Activated T-cell treated with anti-CD3 and anti-CD28 coated beads for 48 hours (primary cell): ENCODE measurements around the gene CNOT2.

ENCODE experiments used
- DNase-seq: peaks from one replicate; pipeline ENCODE4 v3.0.0-alpha.2; 2020; ENCODE audit warnings: low read depth

CNOT2 gene

DNA sequence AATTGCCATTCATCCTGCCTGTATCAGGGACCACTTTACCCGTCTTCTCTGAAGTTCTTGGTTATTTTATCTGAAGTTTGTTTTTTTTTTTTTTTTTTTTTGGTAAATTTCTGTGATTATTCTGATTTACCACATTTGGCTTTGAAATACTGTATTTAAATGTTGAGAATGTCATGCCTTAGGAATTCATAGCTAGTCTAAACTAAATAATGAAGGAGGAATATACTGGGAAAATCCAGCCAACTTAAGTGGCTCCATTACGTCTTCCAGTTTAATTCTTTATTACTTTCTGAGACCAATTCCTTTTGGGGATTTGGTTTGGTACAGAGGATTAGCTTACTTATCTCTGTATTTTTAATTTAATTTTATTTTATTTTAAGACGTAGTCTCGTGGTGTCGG, 62.6 kb downstream of the CNOT2 start:
- no peak for DNase-seq

DNA sequence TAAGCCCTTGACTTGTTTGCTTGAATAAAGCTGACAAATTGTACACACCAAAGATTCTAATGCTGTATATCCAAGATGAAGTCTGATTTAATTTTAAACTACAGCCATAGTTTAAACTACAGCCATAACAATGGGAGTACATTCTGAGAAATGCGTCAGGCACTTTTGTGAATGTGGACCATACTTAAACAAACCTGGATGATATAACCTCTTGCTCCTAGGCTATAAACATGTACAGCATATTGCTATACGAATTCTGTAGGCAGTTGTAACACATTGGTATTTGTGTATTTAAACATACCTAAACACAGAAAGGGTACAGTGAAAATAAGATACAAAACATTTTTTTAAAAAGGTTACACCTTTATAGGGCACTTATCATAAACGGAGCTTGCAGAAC, 63.4 kb downstream of the CNOT2 start:
- no peak for DNase-seq

DNA sequence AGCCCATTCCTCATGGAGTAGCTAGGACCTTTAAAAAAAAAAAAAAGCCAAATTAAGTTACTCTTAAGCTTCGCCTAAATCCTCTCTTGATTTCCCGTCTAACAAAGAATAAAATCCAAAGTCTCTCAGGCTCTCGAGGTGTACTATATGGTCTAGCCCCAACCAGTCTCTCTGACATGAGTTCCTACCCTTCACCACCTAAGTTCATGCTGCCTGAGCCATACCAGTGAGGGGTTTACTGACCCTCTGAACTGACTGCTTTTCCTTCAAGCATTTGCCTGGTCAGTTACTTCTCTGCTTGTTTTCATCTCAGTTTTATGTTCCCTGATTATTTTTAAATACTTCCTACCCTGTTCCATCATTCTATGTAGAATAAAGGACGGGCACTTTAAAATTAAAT, 64.6 kb downstream of the CNOT2 start:
- no peak for DNase-seq

DNA sequence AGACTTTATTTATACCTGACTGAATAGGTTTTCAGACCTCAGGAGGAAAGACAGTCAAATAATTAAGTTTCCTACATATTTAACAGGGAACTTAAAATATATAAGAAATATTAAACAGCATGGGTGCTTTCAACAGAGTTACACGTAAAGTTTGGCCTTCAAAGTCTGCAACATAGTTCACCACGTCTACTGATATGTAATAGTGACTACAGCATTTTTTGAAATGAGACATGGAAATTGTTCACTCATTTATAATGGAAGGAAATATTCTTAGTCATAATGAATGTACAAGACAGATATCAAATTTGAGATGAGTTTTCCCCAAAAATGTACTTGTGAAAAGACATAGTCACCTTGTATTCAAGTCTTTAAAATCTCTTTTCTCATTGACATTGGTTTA, 66.1 kb downstream of the CNOT2 start:
- no peak for DNase-seq

DNA sequence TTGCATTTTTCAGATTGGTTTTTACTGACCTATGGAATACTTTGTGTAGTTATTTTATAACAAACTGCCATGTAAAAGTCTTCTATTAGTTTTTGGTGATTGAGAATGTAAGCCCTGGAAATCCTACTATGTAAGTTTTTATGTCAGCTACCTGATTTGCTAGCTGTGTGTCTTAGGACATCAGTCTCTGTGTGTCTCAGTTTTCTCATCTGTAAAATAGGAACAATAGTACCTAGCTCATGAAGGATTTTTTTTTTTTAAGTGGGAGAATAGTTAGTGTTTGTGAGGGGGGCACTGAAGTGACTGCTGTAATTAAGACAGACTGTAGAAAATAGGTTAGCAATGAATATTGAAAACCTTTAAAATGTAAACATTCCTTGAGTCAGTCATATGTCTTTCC, 70.9 kb downstream of the CNOT2 start:
- no peak for DNase-seq

DNA sequence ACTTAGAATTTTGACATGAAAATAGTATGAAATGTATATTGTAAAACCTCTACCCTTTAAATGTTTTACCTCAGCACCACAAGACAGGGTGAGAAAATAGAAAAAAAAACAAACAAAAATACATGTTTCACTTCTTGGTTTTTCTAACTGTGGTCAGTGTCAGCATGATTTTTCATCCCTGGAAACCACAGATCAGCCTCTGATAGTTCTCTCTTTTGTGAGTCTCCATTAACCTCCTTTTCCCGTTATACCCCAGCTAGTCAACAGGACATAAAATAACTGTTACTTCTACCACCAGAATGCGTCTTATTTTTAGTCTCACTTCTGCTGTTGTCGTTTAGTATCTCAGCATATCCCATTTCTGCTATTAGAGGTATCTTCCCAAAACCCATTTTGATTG, 74.5 kb downstream of the CNOT2 start:
- DNase-seq = no peak

DNA sequence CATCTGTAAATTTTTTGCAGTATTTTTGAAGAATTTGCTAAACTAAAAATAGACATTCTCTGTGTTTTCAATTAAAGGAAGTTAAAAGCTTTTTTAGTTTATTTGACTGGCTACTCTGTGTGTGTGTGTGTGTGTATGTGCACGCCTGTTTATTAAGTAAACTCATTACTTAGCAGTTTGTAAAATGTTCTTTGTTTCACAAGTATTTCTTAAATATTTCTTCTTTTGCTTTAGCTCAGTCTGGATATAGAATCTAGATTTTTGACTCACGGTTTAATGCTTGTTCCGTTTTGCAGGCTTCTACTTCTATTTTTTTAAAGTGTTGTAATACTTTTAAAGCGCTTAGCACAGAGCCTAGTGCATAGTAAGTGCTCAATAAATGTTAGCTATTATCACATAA, 76.4 kb downstream of the CNOT2 start:
- DNase-seq = no peak

DNA sequence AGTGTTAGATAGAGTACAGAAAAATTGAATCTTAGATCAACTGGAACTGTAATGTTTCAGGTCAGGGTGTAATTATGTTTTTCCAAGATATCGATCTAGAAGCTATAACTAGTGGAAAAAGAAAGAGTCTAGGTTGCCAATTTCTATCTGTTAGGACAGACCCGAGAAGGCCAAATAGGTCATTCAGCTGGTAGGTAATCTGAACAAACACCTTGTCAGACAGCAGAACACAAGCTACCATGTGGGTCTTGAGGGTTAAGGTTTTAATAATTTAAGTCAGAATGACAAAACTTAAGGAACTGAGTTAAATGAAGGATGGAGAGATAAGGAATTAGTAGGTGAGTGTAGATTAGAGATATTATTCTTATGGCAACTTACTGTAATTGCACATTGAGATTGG, 78.0 kb downstream of the CNOT2 start:
- DNase-seq = no peak

DNA sequence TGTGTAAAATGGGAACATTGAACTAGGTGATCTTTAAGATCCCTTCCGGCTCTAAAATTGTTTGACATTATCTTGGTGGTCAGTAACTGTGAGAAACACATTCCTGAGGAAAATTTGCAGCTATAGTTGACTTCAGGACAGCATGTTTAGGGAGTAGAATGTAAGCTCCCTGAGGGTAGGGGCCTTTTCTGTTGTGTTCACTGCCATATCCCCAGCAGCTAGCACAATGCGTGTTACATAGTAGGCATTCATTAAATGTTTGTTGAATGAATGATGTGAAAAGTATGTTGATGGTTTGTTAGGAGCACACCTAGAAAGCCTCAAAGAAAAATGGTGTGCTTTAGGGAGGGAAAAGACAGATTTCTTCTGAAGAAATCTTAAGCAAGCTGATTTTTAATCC, 84.3 kb downstream of the CNOT2 start:
- no peak for DNase-seq

DNA sequence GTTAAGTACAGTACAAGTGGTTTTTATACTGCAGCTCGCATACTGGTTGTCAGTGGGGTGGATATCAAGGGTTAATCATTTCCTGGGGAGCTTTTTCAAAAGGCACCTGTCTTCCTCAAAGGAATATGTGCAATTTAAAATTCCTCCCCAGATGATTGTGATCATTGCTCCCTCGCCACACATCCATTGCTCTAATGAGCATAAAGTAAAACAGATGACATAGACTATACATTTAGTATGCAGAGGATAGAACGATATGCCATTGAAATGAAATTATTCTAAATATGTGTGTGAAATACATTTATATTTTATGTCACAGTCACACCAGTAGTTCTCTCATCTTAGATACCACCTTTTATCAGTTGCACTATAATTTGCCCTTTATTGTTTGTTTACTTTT, 86.5 kb downstream of the CNOT2 start:
- no peak for DNase-seq

DNA sequence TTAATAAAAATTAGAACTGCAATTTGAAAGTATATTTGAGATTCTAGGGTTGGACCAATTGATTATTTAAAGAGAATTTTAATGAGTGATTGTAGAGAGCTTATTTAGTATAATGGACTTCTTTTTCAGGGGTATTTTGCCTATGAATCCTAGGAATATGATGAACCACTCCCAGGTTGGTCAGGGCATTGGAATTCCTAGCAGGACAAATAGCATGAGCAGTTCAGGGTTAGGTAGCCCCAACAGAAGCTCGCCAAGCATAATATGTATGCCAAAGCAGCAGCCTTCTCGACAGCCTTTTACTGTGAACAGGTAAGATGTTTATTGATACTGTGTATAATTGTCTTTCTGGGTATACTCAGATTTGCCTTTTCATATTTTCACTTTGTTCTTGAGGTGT, 86.9 kb downstream of the CNOT2 start:
- DNase-seq = no peak

DNA sequence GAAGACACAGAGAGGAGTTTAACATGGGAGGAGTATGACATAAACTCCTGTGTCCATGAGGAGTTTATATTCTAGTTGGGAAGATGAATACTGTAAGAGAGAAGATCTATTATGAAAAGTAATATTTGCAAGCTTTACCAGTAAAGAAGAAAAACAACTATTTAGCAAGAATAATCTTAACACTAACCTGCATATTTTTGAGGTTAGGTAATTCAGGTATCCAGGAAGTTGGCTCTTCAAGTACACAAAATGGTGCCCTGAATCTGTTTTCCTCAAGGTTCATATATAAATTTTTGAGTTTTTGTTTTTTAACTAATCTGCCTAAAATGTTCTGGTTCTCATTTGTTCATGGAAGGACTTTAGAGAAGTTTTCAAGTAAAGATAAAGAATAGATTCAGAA, 89.0 kb downstream of the CNOT2 start:
- DNase-seq = no peak

DNA sequence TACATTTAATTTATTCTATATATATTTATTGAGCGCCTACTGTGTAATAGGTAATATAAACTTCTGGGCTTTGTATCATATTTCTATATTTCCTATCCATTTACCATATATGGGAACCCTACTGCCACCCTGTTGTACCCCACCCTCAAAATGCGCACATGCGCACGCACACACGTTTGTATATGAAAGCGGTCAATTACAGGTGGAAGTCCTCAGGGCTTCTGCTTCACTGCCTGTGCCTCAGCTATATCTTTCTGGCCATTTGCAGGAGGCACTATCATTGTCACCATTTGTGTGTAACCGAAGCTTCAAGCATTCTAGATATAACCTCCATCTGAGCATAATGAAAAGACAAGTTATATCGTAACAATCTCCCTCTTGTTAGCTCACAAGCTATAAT, 91.5 kb downstream of the CNOT2 start:
- DNase-seq = no peak

DNA sequence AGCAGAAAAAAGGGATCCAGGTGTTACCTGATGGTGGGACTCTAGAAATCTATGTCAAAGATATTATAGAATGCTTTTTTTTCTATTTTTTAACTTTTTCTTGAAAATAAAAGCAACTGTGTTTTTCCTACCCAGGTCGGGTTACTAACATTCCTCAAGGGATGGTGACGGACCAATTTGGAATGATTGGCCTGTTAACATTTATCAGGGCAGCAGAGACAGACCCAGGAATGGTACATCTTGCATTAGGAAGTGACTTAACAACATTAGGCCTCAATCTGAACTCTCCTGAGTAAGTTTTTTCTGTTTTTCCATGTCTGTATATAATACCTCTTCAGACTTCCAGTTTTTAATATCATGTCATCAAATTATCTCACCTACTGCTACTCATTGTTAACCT, 95.3 kb downstream of the CNOT2 start:
- DNase-seq = no peak

DNA sequence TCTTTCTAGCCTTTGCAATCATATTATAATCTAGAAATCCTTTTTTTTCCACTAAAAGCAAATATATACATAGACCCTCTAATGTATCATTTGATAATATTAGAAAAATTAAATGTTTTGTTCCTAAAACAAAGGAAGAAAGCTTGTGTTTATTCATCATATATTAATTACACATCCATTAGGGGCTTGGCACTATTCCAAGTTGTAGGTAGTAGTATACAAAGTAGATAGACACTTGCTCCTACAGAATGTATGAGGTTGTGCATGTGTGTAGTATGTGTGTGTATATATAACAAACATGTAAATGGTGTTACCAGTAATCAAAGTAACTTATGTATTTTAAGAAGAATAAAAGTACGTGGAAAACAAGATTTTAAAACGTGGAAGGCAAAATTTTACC, 107.8 kb downstream of the CNOT2 start:
- DNase-seq = no peak

DNA sequence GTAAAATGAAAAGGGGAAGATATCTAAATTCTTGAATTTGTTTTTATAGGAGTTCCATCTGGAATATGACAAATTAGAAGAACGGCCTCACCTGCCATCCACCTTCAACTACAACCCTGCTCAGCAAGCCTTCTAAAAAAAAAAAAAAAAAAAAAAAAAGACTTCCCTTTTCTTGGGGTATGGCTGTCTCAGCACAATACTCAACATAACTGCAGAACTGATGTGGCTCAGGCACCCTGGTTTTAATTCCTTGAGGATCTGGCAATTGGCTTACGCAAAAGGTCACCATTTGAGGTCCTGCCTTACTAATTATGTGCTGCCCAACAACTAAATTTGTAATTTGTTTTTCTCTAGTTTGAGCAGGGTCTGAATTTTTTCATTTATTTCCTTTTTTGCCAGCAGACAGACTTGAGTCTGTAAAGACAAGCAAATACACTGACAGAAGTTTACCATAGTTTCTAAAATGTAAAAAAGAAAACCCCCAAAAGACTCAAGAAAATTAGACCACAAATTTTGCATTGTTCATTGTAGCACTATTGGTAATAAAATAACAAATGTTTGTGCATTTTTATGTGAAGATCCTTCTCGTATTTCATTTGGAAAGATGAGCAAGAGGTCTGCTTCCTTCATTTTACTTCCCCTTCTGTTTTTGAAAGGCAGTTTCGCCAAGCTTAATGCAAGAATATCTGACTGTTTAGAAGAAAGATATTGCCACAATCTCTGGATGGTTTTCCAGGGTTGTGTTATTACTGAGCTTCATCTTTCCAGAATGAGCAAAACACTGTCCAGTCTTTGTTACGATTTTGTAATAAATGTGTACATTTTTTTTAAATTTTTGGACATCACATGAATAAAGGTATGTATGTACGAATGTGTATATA, 110.8 kb downstream of the CNOT2 start:
- DNase-seq = no peak

DNA sequence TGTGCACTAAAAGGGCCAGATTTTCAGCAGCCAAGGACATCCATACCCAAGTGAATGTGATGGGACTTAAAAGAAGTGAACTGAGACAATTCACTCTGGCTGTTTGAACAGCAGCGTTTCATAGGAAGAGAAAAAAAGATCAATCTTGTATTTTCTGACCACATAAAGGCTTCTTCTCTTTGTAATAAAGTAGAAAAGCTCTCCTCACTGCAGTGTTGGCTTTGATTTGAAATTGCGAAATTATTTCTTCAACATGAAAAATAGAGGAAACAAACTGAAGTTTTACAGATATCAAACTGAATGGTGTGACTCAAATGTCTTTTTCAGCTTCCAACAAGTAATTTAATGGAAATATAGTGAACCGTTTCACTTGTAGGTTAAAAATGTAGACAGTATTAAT, 111.6 kb downstream of the CNOT2 start:
- no peak for DNase-seq

DNA sequence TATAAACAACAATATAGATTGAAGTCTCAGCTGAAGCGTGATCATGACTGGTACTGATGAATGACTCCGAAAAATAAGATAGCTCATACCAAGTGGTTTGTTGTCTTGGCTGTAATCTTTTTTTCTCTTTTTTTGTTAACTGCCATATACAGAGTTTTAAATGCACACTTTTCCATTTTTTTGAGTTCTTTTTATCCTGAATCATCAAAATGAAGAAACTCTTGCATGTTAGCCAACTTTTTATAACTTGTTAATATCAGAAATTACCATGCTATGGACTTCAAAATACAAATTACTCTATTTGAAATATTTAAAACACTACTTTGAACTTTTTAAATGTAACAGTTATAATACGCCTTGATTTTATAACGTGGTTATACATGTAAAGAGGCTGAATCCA, 112.7 kb downstream of the CNOT2 start:
- DNase-seq = no peak

DNA sequence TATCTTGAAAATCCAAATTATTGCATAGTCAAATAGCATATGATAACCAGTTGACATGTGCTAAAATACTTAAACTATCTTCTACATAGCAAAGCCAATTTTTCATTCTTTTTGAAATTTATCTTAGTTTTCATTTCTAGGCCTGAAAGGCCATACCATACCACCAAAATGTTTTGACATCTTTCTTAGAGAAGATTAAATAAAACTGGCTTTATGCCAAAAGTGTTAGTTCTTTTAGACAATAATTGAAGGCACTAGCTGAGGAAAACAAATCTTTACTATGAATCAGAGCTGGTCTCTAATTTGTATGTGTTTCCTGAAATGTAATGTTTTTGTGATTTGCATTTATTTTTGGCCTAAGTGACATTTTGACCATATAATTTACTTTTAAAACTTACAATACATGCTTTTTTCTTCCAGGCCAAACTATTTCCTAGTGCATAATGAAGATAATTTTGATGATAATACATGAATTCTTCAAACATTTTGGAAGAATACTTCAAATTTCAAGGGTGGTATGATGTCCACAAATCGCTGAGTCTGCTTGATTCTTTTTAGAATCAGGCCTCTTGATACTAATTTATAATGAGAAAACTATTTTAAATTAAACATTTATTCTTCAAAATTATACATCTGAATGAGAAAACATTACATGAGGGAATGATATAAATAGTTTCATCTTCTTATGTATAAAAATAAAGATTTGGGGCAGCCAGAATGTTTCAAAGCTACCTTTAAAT, 116.4 kb downstream of the CNOT2 start:
- DNase-seq = no peak

DNA sequence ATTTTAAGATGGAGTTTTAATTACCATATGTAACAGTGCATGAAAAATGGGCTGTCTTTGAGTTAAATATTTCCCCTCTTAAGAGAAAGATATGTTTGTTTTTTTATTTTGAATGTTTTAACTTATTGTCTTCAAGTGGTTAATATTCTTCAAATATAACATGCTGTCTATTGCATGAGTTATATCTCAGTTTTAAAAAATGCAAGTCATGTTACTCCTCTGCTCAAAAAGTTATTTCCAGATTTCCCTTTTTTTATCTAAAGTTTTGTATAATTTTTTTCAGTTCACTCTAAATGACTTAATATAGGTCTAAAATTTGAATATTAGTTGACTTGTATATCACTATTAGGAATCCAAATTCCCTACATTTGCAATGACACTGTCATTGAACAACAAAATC, 117.0 kb downstream of the CNOT2 start:
- no peak for DNase-seq

DNA sequence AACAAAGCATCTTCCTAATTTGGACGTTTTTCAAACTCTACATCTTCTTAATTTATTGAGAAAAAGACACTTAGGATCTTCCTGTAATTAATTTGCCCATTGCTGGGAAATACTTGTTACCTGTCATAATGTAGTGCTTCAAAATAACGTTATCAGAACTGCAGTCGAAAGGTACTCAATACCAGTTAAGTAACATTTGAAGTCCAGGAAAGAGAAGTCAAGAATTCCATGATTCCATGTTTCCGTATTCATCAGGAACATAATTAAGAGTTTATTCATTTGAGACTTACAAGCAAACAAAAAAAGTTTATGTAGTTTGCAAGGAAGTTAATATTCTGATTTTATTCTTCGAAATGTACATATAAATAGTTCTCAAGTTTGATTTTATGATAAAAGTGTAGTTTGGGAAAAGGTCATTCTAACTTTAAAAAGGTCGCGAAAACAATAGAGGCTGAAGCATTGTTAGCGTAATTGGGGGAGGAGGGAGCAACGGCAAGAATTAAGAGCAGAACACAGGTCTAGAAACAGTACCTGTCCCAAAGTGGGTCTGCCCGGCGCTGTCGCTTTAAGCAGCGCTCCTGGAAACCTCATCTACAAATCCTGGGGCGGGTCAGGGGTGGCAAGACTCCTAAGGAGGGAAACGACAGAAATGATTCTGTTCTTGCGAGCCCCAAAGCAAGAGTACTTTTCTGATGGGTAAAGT, 121.6 kb downstream of the CNOT2 start:
- DNase-seq = no peak

DNA sequence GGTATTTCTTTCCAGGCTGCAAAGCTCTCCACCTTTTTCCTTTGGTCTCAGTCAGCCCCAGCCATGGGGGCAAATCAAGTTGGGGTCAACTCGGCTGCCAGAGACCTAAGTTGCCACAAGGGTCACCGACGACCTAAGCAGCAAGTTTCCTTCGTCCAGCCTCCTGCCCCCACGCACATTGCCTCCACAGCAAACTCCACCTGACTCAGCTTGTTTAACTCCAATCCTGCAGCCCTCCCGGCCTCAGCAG, 122.1 kb downstream of the CNOT2 start:
- DNase-seq = no peak
